OCI-LY7 (cell line): ENCODE results near the gene ARFGAP2. TPM values are rescaled to one million over a fixed set of nuclear protein-coding genes. Genes with fewer than 3 reads are reported as not detected.
"Not testable (repeated sequence)": the region's sequence is repeated elsewhere in the genome, so short reads cannot be mapped to it uniquely, and the experiment has no call there.

Experiments used
- BruUV-seq: library from RNA; stranded (reverse); fragments of 400-500 nt; replicated peaks from 2 replicates; lab custom pipeline; 2021; lab: Mats Ljungman, UMichigan
- CTCF ChIA-PET: fragments of 300-600 bp; sonication (Branson Sonifier 250); formaldehyde crosslinking; loops from one replicate; lab custom pipeline; 2022; ENCODE audit warnings: antibody characterized with exemption; ENCODE audit not compliant: unreplicated experiment; lab: Charles Lee
- POLR2A ChIA-PET: fragments of 300-600 bp; sonication (Branson Sonifier 250); formaldehyde crosslinking; loops from one replicate; lab custom pipeline; 2022; ENCODE audit warnings: antibody characterized with exemption; lab: Charles Lee
- DNase-seq: peaks from one replicate; pipeline ENCODE4 v3.0.0-alpha.2; 2015; ENCODE audit warnings: low spot score
- H2AFZ ChIP-seq: fragments of 200-600 bp; sonication (generic), shearing (Covaris generic); 2 replicates; pipeline ENCODE4 v1.6.1; 2014; ENCODE audit warnings: mild to moderate bottlenecking, antibody characterized with exemption, low read length, moderate library complexity
- H3K27ac ChIP-seq: fragments of 200-600 bp; sonication (generic); 2 replicates; pipeline ENCODE4 v1.5.1; 2014; ENCODE audit warnings: mixed run types, low read depth, mild to moderate bottlenecking, moderate library complexity, low read length, inconsistent platforms; ENCODE audit not compliant: poor library complexity, severe bottlenecking
- H3K36me3 ChIP-seq: fragments of 200-600 bp; sonication (generic); 2 replicates; pipeline ENCODE4 v1.6.1; 2014; ENCODE audit warnings: mild to moderate bottlenecking, antibody characterized with exemption, low read length, moderate library complexity, mixed read lengths; ENCODE audit not compliant: insufficient read depth
- H3K4me1 ChIP-seq: fragments of 200-600 bp; sonication (generic); 2 replicates; pipeline ENCODE4 v1.5.1; 2014; ENCODE audit warnings: mild to moderate bottlenecking, low read length; ENCODE audit not compliant: insufficient read depth, poor library complexity, severe bottlenecking
- H3K4me2 ChIP-seq: fragments of 200-600 bp; sonication (generic); 2 replicates; pipeline ENCODE4 v1.6.1; 2014; ENCODE audit warnings: mild to moderate bottlenecking, low read length
- H3K4me3 ChIP-seq: fragments of 200-600 bp; sonication (generic); 2 replicates; pipeline ENCODE4 v1.5.1; 2014; ENCODE audit warnings: mild to moderate bottlenecking, low read depth, low read length; ENCODE audit not compliant: poor library complexity, severe bottlenecking
- H3K79me2 ChIP-seq: fragments of 200-600 bp; sonication (generic); 2 replicates; pipeline ENCODE4 v1.6.1; 2016; ENCODE audit warnings: low read depth, mild to moderate bottlenecking, low read length, moderate library complexity, mixed read lengths; ENCODE audit not compliant: insufficient read depth
- H3K9me2 ChIP-seq: fragments of 200-600 bp; sonication (generic); 2 replicates; pipeline ENCODE4 v1.6.1; 2016; ENCODE audit warnings: mild to moderate bottlenecking, low read length, mixed read lengths; ENCODE audit not compliant: insufficient read depth
- H3K9me3 ChIP-seq: fragments of 200-600 bp; sonication (generic); 2 replicates; pipeline ENCODE4 v1.6.1; 2014; ENCODE audit warnings: mild to moderate bottlenecking, mixed run types, low read length, mixed read lengths
- H4K20me1 ChIP-seq: fragments of 200-600 bp; sonication (generic); 2 replicates; pipeline ENCODE4 v1.6.1; 2014; ENCODE audit warnings: mild to moderate bottlenecking, antibody characterized with exemption, low read length, moderate library complexity, mixed read lengths; ENCODE audit not compliant: insufficient read depth
- CTCF ChIP-seq: fragments of 200-600 bp; sonication (generic); conservative IDR thresholded peaks from 2 replicates; pipeline ENCODE4 v1.5.1; 2014; ENCODE audit warnings: mild to moderate bottlenecking, antibody characterized with exemption, low read length, moderate library complexity, mixed read lengths
- EZH2phosphoT487 ChIP-seq: fragments of 200-600 bp; sonication (generic); IDR thresholded peaks from 2 replicates; pipeline ENCODE4 v1.6.1; 2018; ENCODE audit warnings: low read depth, borderline replicate concordance, mild to moderate bottlenecking, mixed run types, antibody characterized with exemption, low read length, moderate library complexity, mixed read lengths
- intact Hi-C: fragments of 100-400 bp; cut with micrococcal nuclease; formaldehyde crosslinking; loops from one replicate; pipeline ENCODE4 v1.10.0; 2022; ENCODE audit not compliant: unreplicated experiment
- total RNA-seq, 2 experiments: library from RNA; depleted of rRNA in 1 of 2; stranded (reverse); fragments of >200 nt in 1 of 2; shearing (Covaris generic) in 1 of 2; gene quantifications; 2 replicates each; pipeline ENCODE4 v1.2.3, GENCODE V29; 2014 to 2022

The ARFGAP2 gene
- total RNA-seq, 2 experiments from 2014 or later, result 116 to 135 TPM

DNA sequence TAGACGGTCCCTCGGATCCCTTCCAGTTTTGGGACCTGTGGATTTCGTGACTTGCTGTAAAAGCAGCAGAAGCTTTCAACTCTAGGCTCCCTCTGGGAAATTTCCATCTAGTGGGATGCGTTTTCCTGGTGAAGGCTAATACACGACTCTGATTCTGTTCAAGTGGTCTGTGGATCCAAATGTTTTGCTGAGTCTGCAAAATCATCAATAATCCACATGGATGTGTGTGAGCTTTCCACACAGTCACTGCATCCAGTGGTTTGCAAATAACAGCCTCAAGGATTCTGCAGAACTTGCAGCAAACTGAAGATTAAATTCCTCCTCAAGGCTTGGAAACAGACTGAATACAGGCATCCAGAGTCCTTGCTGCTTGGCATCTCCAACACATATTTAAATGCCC lies 25.9 kb upstream of the ARFGAP2 start:
- ChIA-PET POLR2A (interaction anchor here (0.6 to 1.2 kb wide), 3 partner anchors 13 to 734 kb away, joined by 3 read pairs; partner anchors contain the start of gene DDB2), CTCF (no interaction called here)
- BruUV-seq, result no TSS peak
- no peak overlapping the region for H3K27ac ChIP-seq
- TF ChIP-seq EZH2phosphoT487 (no peak), CTCF (no peak)
- H3K36me3 ChIP-seq, result no peaks in the 10 kb centered on the region
- H3K4me1 ChIP-seq, result no peaks in the 10 kb centered on the region
- H3K79me2 ChIP-seq, result no peaks in the 10 kb centered on the region
- H3K9me3 ChIP-seq, result no peaks in the 10 kb centered on the region
- DNase-seq, result no peak
- H3K4me3 ChIP-seq, result no peak overlapping the region
- H4K20me1 ChIP-seq, result no peaks in the 10 kb centered on the region
- no peak overlapping the region for H2AFZ ChIP-seq
- intact Hi-C loops, result no loop called here
- no peaks in the 10 kb centered on the region for H3K9me2 ChIP-seq
- no peak overlapping the region for H3K4me2 ChIP-seq

DNA sequence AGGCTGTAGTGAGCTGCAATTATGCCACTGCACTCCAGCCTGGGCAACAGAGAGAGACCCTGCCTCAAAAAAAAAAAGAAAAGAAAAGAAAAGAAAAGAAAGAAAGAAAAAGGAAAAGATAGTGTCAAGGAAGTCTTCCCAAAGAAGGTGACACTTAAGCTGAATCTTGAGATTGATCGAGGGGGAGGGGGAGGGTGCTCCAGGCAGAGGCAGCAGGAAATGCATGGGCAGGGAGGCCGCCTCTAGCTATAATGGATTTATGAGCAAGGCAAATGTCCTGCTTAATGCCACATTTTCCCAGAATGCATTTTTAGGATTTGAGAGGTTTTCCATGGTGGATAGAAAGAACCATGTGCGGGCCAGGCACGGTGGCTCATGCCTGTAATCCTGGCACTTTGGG lies 24.3 kb upstream of the ARFGAP2 start:
- ChIA-PET CTCF (no interaction called here), POLR2A (interaction anchor here (0.7 kb wide), 1 partner anchor 14 kb away, joined by 5 read pairs; the partner anchor contains the start of gene DDB2)
- no peak overlapping the region for H3K4me2 ChIP-seq
- H3K27ac ChIP-seq, result no peak overlapping the region
- no peak overlapping the region for H2AFZ ChIP-seq
- no peaks in the 10 kb centered on the region for H3K9me3 ChIP-seq
- H3K4me1 ChIP-seq, result no peaks in the 10 kb centered on the region
- no peaks in the 10 kb centered on the region for H3K79me2 ChIP-seq
- no TSS peak for BruUV-seq
- no peaks in the 10 kb centered on the region for H3K36me3 ChIP-seq
- no peak for TF ChIP-seq EZH2phosphoT487
- no peaks in the 10 kb centered on the region for H4K20me1 ChIP-seq
- DNase-seq, result no peak
- intact Hi-C loops, result no loop called here
- H3K9me2 ChIP-seq, result no peaks in the 10 kb centered on the region
- H3K4me3 ChIP-seq, result no peak overlapping the region

DNA sequence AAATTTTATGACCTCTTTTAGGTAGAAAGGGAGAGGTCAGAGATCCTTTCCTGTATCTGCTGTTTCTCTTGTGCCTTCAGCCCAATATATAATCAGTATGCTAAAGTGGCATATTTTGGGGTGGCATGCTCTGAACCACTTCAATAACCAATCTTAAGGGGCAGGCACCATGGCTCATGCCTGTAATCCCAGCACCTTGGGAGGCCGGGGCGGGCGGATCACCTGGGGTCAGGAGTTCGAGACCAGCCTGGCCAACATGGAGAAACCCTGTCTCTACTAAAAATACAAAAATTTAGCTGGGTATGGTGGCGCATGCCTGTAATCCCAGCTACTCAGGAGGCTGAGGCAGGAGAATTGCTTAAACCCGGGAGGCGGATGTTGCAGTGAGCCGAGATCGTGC lies 21.5 kb upstream of the ARFGAP2 start:
- DNase-seq, H3K9me3 ChIP-seq, H3K36me3 ChIP-seq, CTCF ChIA-PET, H3K9me2 ChIP-seq, H3K4me2 ChIP-seq, intact Hi-C loops, H3K4me3 ChIP-seq, H4K20me1 ChIP-seq, POLR2A ChIA-PET, H3K79me2 ChIP-seq, H3K4me1 ChIP-seq, H2AFZ ChIP-seq, H3K27ac ChIP-seq, BruUV-seq: not testable (repeated sequence)

DNA sequence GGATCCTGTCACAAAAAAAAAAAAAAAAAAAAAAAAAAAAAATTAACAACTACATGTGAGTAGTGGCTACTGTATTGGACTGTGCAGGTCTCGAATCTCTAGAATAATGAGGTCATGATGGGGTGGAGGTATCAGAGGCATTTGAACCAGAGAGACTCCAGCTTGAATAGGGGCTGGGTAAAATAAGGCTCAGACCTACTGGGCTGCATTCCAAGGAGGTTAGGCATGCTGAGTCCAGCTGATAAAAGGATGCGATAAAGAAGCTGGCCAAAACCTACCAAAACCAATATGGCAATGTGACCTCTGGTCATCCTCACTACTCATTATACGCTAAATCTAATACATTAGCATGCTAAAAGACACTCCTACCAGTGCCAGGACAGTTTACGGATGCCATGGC lies 15.4 kb upstream of the ARFGAP2 start:
- POLR2A ChIA-PET, result interaction anchor here (0.5 kb wide), 1 partner anchor 205 kb away, joined by 3 read pairs; no protein-coding TSS in a partner anchor
- TF ChIP-seq EZH2phosphoT487, result no peak
- TF ChIP-seq CTCF, result no peak
- CTCF ChIA-PET, result no interaction called here

DNA sequence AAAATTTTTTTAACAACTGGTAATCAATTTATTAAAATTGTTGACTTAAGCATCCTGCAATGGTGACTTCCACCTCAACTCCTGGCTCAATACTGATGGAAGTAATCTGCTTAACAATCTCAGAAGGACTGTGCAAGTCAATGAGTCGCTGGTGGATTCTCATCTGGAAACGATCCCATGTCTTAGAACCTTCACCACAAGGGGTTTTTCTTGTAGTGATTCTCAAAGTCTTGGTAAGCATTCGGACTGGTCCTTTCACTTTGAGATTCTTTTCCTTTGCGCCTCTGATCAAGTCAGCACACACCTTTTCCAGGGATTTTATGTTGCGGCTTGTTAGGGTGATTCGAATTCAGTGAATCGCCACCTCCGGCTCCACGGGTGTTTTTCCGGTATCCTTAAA lies 14.5 kb upstream of the ARFGAP2 start:
- BruUV-seq, CTCF ChIA-PET, H3K79me2 ChIP-seq, H4K20me1 ChIP-seq, H3K36me3 ChIP-seq, intact Hi-C loops, H3K4me1 ChIP-seq, DNase-seq, H3K4me2 ChIP-seq, H2AFZ ChIP-seq, H3K4me3 ChIP-seq, H3K9me2 ChIP-seq, H3K9me3 ChIP-seq, H3K27ac ChIP-seq, POLR2A ChIA-PET: not testable (repeated sequence)

More for the DNA sequence above, 15.4 kb upstream of the ARFGAP2 start:
- Histone ChIP-seq H2AFZ (no peak overlapping the region), H3K79me2 (no peaks in the 10 kb centered on the region), H3K9me3 (no peaks in the 10 kb centered on the region), H3K36me3 (no peaks in the 10 kb centered on the region), H3K4me2 (no peak overlapping the region), H4K20me1 (no peaks in the 10 kb centered on the region), H3K4me1 (peaks cover under 1% of the 10 kb centered on the region), H3K9me2 (no peaks in the 10 kb centered on the region), H3K4me3 (no peak overlapping the region), H3K27ac (no peak overlapping the region)
- no peak for DNase-seq
- no TSS peak for BruUV-seq
- intact Hi-C loops, result no loop called here
